ENCODE measurements around the gene PRSS33. TPM values are rescaled to one million over a fixed set of nuclear protein-coding genes. Genes with fewer than 3 reads are reported as not detected.

Gene PRSS33
- total RNA-seq, 1 experiment from 2014 or later = not detected

GRCh38 chr16:2822496-2822895, 35.1 kb upstream of the PRSS33 start:
- H3K18ac ChIP-seq (ENCODE audit: insufficient read length, low read depth, low read length) = no peak overlapping the region
- no peak overlapping the region for H4K8ac ChIP-seq (replicated peaks; ENCODE audit: insufficient read length, low read depth, low read length)
- Mint-ChIP-seq H3K4me3 (no peak overlapping the region), H3K27ac (no peak overlapping the region), H3K27me3 (ENCODE audit: low read depth) (no peaks in the 10 kb centered on the region), H3K9me3 (no peaks in the 10 kb centered on the region), H3K4me1 (no peaks in the 10 kb centered on the region), H3K36me3 (ENCODE audit: insufficient read depth in 1 of 3, low read depth in 3 of 3) (no peaks in the 10 kb centered on the region; a peak in 1 of 7 replicates)
- no peak overlapping the region for H4K5ac ChIP-seq (ENCODE audit: insufficient read length, low read depth, low read length)
- no peak overlapping the region for H3K14ac ChIP-seq (ENCODE audit: insufficient read depth, low read length)
- H3K9me3 ChIP-seq (ENCODE audit: control insufficient read depth, low read depth, low read length) = no peaks in the 10 kb centered on the region
- no peak for DNase-seq
- H3K23me2 ChIP-seq (ENCODE audit: insufficient read length, low read depth, low read length, poor library complexity, severe bottlenecking) = no peaks in the 10 kb centered on the region
- no peak overlapping the region for H3K4ac ChIP-seq (ENCODE audit: low read depth, low read length)
- H3K56ac ChIP-seq (ENCODE audit: insufficient read length, low read depth, low read length) = no peak overlapping the region
- WGBS (ENCODE audit: extremely low coverage, insufficient read length, low lambda C conversion rate) = no CpG with 5 or more reads among the region's 4 CpGs
- H3K79me2 ChIP-seq (ENCODE audit: insufficient read depth, low read length) = no peaks in the 10 kb centered on the region
- no peak overlapping the region for H3K4me2 ChIP-seq (ENCODE audit: insufficient read depth, insufficient read length, low read length)
- H2BK15ac ChIP-seq (ENCODE audit: low read depth, low read length) = no peak overlapping the region
- no peak overlapping the region for H4K91ac ChIP-seq (ENCODE audit: insufficient read length, low read depth, low read length)
- H2BK120ac ChIP-seq (ENCODE audit: low read depth, low read length, poor library complexity, severe bottlenecking) = no peak overlapping the region
- H2AK5ac ChIP-seq (ENCODE audit: insufficient read length, low read length) = no peak overlapping the region
- H3K79me1 ChIP-seq (ENCODE audit: insufficient read depth, low read depth, low read length, poor library complexity, severe bottlenecking) = no peaks in the 10 kb centered on the region
- no peaks in the 10 kb centered on the region for H3K27me3 ChIP-seq (ENCODE audit: insufficient read depth, low read length)
- TF ChIP-seq CTCF (conservative IDR thresholded peaks at IDR 0.05) = no peak
- H3K23ac ChIP-seq (ENCODE audit: insufficient read length, low read depth, low read length) = no peak overlapping the region
- no peak overlapping the region for H2BK5ac ChIP-seq (ENCODE audit: insufficient read length, low read length)
- H2AFZ ChIP-seq (ENCODE audit: low read length) = no peak overlapping the region
- no peak overlapping the region for H2BK12ac ChIP-seq (ENCODE audit: insufficient read length, low read depth, low read length)
- H3T11ph ChIP-seq (ENCODE audit: low read length) = no peak overlapping the region
- H3K9ac ChIP-seq (ENCODE audit: extremely low read depth, insufficient read length, low read length) = no peak overlapping the region
- no peak overlapping the region for H2BK20ac ChIP-seq (ENCODE audit: low read depth, low read length, poor library complexity, severe bottlenecking)
- H3K27ac ChIP-seq (ENCODE audit: insufficient read length, low read depth, low read length) = no peak overlapping the region
- no peaks in the 10 kb centered on the region for H4K20me1 ChIP-seq (ENCODE audit: control insufficient read depth, insufficient read depth, insufficient read length)
- H3K4me1 ChIP-seq (ENCODE audit: insufficient read depth, low read length) = no peaks in the 10 kb centered on the region
